Left lung (tissue), 10 donors: ENCODE measurements around the gene DYNLRB1. TPM values are rescaled to one million over a fixed set of nuclear protein-coding genes. Genes with fewer than 3 reads are reported as not detected.
"Not testable (repeated sequence)": the region's sequence is repeated elsewhere in the genome, so short reads cannot be mapped to it uniquely, and the experiment has no call there.

Experiments used
- ATAC-seq: fragments of 200-7000 bp; cut with Tn5 transposase; one replicate; pipeline ENCODE4 v1.9.1; 2020; ENCODE audit warnings: moderate library complexity
- DNase-seq, 4 donors: peaks; one replicate each; pipeline ENCODE4 v3.0.0-alpha.2; 2013 to 2020
- H3K27ac ChIP-seq, 2 donors: fragments of 200-600 bp; sonication (generic) in 1 of 2; one replicate each; pipeline versions ENCODE4 v1.5.0 to v1.8.0; 2020 to 2021
- H3K27me3 ChIP-seq, 2 donors: fragments of 200-600 bp; sonication (generic) in 1 of 2; one replicate each; pipeline versions ENCODE4 v1.5.0 to v1.8.0; 2020 to 2021
- H3K36me3 ChIP-seq, 2 donors: fragments of 200-600 bp; sonication (generic) in 1 of 2; one replicate each; pipeline versions ENCODE4 v1.5.0 to v1.8.0; 2020 to 2021
- H3K4me1 ChIP-seq, 2 donors: fragments of 200-600 bp; one replicate each; pipeline ENCODE4 v1.8.0; 2021
- H3K4me3 ChIP-seq, 2 donors: fragments of 200-600 bp; sonication (generic) in 1 of 2; one replicate each; pipeline versions ENCODE4 v1.5.0 to v1.8.0; 2020 to 2021; ENCODE audit warnings: mild to moderate bottlenecking in 1 of 2
- H3K9me3 ChIP-seq, 2 donors: fragments of 200-600 bp; sonication (generic) in 1 of 2; one replicate each; pipeline versions ENCODE4 v1.5.0 to v1.8.0; 2020 to 2021
- intact Hi-C, 2 donors: fragments of 100-400 bp; cut with DNase I; formaldehyde crosslinking; loops; one replicate each; pipeline versions ENCODE4 v1.11.2 to v1.14.2; 2022
- polyA plus RNA-seq, 6 donors: library from polyadenylated mRNA; unstranded; fragments of 120-200 nt; gene quantifications; one replicate each; pipeline ENCODE4 v1.2.1, GENCODE V29; 2013; ENCODE audit not compliant: insufficient read length in 6 of 6
- total RNA-seq, 2 donors: library from RNA; stranded (reverse); fragmentation: NEBNext Ultra II Directional; extraction: Animal tissue kit (Norgen Biotek cat#: 25700); gene quantifications; one replicate each; pipeline ENCODE4 v1.2.1, GENCODE V29; 2021
- TF ChIP-seq, protein P1 (sequence below), 2 donors: fragments of 200-600 bp; sonication (generic) in 1 of 2; IDR thresholded peaks; one replicate each; pipeline versions ENCODE4 v1.5.0 to v1.8.0; 2021; ENCODE audit warnings: antibody characterized with exemption in 2 of 2
- donor health status: DM: no; HTN: yes; CAD: no.
- donor health status: DM: no; HTN: no; CAD: no.

Gene DYNLRB1
- total and polyA plus RNA-seq, 8 donors: 110 to 159 (median 141) TPM

DNA sequence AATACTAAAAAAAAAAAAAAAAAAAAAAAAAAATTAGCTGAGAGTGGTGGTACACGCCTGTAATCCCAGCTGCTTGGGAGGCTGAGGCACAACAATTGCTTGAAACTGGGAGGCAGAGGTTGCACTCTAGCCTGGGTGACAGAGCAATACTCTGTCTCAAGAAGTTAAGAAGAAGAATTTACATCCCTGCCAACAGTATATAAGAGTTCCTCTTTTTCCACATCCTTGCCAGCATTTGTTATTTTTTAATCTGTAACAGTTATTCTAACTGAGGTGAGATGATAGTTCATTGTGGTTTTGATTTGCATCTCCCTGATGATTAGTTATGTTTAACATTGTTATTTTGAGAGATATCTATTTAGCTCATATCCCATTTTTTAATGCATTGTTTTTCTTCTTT lies 20.3 kb upstream of the DYNLRB1 start:
- DNase-seq (no peak), ATAC-seq (no peak)
- Histone ChIP-seq H3K27me3 (no peaks in the 10 kb centered on the region), H3K4me1 (no peaks in the 10 kb centered on the region), H3K9me3 (peaks cover 0 to 16% of the 10 kb centered on the region in 2 donors), H3K4me3 (no peak overlapping the region), H3K27ac (no peak overlapping the region), H3K36me3 (peaks cover 0 to 88% of the 10 kb centered on the region in 2 donors)
- intact Hi-C loops: no loop called here
- TF ChIP-seq, protein P1, sequence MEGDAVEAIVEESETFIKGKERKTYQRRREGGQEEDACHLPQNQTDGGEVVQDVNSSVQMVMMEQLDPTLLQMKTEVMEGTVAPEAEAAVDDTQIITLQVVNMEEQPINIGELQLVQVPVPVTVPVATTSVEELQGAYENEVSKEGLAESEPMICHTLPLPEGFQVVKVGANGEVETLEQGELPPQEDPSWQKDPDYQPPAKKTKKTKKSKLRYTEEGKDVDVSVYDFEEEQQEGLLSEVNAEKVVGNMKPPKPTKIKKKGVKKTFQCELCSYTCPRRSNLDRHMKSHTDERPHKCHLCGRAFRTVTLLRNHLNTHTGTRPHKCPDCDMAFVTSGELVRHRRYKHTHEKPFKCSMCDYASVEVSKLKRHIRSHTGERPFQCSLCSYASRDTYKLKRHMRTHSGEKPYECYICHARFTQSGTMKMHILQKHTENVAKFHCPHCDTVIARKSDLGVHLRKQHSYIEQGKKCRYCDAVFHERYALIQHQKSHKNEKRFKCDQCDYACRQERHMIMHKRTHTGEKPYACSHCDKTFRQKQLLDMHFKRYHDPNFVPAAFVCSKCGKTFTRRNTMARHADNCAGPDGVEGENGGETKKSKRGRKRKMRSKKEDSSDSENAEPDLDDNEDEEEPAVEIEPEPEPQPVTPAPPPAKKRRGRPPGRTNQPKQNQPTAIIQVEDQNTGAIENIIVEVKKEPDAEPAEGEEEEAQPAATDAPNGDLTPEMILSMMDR (IDR thresholded peaks at IDR 0.05): no peak

DNA sequence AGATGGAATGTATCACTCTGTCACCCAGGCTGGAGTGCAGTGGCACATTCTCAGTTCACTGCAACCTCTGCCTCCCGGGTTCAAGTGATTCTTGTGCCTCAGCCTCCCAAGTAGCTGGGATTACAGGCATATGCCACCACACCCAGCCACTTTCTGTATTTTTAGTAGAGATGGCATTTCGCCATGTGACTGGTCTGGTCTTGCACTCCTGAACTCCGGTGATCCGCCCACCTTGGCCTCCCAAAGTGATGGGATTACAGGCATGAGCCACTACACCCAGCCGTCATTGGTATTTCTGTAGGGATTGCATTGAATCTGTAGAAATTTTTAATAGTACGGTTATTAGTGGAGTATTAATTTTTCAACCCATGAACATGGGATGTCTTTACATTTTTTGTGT lies 18.6 kb upstream of the DYNLRB1 start:
- H3K4me3 ChIP-seq, H3K27ac ChIP-seq, DNase-seq, H3K27me3 ChIP-seq, H3K4me1 ChIP-seq, ATAC-seq, intact Hi-C loops: not testable (repeated sequence)
- H3K9me3 ChIP-seq: peaks cover 0 to 18% of the 10 kb centered on the region in 2 donors
- peaks cover 0 to 81% of the 10 kb centered on the region in 2 donors for H3K36me3 ChIP-seq

DNA sequence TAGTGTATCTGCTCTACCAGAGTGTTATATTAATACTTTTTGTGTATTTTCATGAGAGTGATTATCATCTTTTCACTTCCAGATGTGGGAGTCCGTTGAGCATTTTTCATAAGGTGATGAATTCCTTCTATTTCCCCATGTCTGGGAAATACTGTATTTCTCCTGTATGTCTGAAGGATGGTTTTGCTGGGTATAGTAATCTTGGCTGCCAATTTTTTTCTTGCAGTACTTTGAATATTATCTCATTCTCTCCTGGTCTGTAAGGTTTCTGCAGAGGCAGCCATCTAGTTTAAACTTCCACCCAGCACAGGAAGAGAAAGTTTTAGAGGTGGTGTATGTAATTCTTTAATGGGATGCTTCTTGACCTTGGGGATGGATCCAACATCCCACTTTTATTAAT lies 15.4 kb upstream of the DYNLRB1 start:
- Histone ChIP-seq H3K4me3 (no peak overlapping the region), H3K9me3 (peaks cover 0 to 18% of the 10 kb centered on the region in 2 donors), H3K36me3 (peaks cover 0 to 72% of the 10 kb centered on the region in 2 donors), H3K27me3 (no peaks in the 10 kb centered on the region), H3K27ac (no peak overlapping the region), H3K4me1 (no peaks in the 10 kb centered on the region)
- no peak for ATAC-seq
- DNase-seq: no peak
- TF ChIP-seq, protein P1 (IDR thresholded peaks at IDR 0.05): no peak
- intact Hi-C loops: no loop called here

DNA sequence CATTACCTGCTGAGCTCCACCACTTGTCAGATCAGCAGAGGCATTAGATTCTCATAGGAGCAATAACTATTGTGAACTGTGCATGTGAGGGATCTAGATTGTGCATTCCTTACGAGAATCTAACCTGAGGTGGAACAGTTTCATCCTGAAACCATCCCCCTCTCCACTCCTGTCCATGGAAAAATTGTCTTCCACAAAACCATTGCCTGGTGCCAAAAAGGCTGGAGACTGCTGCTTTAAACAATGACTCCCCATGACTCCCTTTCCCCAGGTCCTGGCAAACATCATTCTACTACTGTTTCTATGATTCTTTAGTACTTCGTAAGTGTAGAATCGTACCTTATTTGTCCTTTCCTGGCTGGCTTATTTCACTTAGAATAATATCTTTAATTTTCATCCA lies 9.7 kb upstream of the DYNLRB1 start:
- no peak for ATAC-seq
- no peaks in the 10 kb centered on the region for H3K27me3 ChIP-seq
- H3K4me1 ChIP-seq: no peaks in the 10 kb centered on the region
- DNase-seq: no peak
- TF ChIP-seq, protein P1 (IDR thresholded peaks at IDR 0.05): no peak
- H3K9me3 ChIP-seq: no peaks in the 10 kb centered on the region
- H3K4me3 ChIP-seq: no peak overlapping the region
- H3K36me3 ChIP-seq: peaks cover 0 to 73% of the 10 kb centered on the region in 2 donors
- intact Hi-C loops: no loop called here
- H3K27ac ChIP-seq: no peak overlapping the region

DNA sequence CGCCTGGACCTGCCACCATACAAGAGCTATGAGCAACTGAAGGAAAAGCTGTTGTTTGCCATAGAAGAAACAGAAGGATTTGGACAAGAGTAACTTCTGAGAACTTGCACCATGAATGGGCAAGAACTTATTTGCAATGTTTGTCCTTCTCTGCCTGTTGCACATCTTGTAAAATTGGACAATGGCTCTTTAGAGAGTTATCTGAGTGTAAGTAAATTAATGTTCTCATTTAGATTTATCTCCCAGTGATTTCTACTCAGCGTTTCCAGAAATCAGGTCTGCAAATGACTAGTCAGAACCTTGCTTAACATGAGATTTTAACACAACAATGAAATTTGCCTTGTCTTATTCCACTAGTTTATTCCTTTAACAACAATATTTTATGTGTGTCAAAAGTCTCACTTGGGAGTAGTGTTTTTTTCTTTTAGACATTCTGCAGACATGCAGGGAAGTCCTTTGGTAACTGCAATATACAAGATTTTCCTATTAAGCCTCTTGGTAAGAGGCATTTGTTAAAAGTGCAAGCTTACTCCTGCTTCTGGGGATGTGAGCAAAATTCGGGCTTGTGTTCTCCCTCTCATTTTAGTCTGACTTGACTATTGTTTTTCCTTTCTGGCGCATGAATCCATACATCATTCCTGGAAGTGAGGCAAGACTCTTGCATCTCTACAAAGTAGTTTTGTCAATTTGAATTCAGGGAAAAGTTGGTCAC lies 8.4 kb upstream of the DYNLRB1 start:
- no peak overlapping the region for H3K27ac ChIP-seq
- peaks cover 4 to 6% of the 10 kb centered on the region in 2 donors for H3K4me1 ChIP-seq
- TF ChIP-seq, protein P1 (IDR thresholded peaks at IDR 0.05): no peak
- H3K36me3 ChIP-seq: peaks cover 0 to 74% of the 10 kb centered on the region in 2 donors
- no peaks in the 10 kb centered on the region for H3K27me3 ChIP-seq
- intact Hi-C loops: no loop called here
- ATAC-seq (no peak), DNase-seq (no peak)
- H3K4me3 ChIP-seq: no peak overlapping the region
- H3K9me3 ChIP-seq: no peaks in the 10 kb centered on the region

DNA sequence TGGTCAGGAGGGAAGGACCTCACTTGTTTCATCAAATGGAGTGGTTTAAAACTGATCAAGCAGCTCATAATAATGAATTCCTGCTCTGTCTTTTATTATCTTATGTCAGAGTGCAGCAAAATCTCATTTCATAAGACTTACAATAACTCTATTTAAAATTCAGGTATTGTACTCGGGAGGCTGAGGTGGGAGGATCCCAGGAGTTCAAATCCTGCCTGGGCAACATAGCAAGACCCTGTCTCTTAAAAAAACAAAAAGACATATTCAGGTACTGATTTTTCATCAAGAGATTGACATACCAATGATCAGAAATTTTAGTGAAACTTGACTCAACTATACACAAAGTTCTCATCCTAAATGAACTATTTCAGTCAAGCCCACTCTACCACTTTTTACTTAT lies 5.6 kb upstream of the DYNLRB1 start:
- TF ChIP-seq, protein P1 (IDR thresholded peaks at IDR 0.05): no peak
- intact Hi-C loops: no loop called here
- Histone ChIP-seq H3K4me1 (peaks cover 10 to 19% of the 10 kb centered on the region in 2 donors), H3K36me3 (peaks cover 0 to 54% of the 10 kb centered on the region in 2 donors), H3K27me3 (no peaks in the 10 kb centered on the region), H3K27ac (no peak overlapping the region), H3K9me3 (no peaks in the 10 kb centered on the region), H3K4me3 (no peak overlapping the region)
- no peak for ATAC-seq
- no peak for DNase-seq
